Coronary artery (tissue), 2 donors: ENCODE measurements around the gene ANXA2.

Source experiments
- DNase-seq: peaks from one replicate; pipeline ENCODE4 v3.0.0-alpha.2; 2017; ENCODE audit warnings: low spot score
- H3K27ac ChIP-seq, 2 donors: fragments of 200-600 bp; sonication (generic); one replicate each; pipeline ENCODE4 v1.5.1; 2016 to 2019
- H3K4me3 ChIP-seq: fragments of 200-600 bp; sonication (generic); 2 replicates; pipeline ENCODE4 v1.5.1; 2016; ENCODE audit warnings: mild to moderate bottlenecking, moderate library complexity
- TF ChIP-seq, protein P1 (sequence below): fragments of 200-600 bp; sonication (generic); IDR thresholded peaks from one replicate; pipeline ENCODE4 v1.5.1; 2019; ENCODE audit warnings: antibody characterized with exemption

ANXA2 gene

DNA sequence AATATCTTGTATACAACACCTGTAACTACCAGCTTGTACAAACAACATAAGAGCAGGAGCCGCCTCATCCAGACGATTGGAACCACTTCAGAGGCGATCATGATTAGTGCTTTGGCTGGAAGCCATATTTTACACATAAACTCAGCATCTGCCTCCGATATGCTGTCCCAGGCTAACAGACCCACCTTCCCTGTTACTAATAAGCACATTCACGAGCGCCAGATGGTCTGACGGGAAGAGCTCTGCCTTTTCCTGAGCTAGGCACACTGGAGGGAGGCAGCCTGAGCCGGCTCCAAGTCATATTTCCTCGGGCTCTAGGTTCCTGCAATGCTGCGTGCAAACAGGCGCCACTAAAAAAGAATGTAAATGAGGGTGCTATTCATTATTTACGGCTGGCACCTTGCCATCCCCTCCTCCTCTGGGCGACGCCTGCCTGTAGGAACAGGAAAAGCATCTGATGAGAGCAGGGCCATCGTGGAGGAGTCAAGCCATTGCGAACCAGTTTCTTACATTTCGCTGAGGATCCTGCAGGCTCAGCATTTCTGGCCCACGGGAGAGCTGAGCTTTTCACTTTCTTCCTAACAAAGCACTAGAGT is 98.2 kb downstream of the ANXA2 start:
- DNase-seq: no peak

More for the DNA sequence above, 98.2 kb downstream of the ANXA2 start:
- Histone ChIP-seq H3K4me3 (no peak overlapping the region), H3K27ac (no peak overlapping the region)
- TF ChIP-seq, protein P1, sequence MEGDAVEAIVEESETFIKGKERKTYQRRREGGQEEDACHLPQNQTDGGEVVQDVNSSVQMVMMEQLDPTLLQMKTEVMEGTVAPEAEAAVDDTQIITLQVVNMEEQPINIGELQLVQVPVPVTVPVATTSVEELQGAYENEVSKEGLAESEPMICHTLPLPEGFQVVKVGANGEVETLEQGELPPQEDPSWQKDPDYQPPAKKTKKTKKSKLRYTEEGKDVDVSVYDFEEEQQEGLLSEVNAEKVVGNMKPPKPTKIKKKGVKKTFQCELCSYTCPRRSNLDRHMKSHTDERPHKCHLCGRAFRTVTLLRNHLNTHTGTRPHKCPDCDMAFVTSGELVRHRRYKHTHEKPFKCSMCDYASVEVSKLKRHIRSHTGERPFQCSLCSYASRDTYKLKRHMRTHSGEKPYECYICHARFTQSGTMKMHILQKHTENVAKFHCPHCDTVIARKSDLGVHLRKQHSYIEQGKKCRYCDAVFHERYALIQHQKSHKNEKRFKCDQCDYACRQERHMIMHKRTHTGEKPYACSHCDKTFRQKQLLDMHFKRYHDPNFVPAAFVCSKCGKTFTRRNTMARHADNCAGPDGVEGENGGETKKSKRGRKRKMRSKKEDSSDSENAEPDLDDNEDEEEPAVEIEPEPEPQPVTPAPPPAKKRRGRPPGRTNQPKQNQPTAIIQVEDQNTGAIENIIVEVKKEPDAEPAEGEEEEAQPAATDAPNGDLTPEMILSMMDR: no peak
